ENCODE measurements around the gene MTFR1L.

DNA sequence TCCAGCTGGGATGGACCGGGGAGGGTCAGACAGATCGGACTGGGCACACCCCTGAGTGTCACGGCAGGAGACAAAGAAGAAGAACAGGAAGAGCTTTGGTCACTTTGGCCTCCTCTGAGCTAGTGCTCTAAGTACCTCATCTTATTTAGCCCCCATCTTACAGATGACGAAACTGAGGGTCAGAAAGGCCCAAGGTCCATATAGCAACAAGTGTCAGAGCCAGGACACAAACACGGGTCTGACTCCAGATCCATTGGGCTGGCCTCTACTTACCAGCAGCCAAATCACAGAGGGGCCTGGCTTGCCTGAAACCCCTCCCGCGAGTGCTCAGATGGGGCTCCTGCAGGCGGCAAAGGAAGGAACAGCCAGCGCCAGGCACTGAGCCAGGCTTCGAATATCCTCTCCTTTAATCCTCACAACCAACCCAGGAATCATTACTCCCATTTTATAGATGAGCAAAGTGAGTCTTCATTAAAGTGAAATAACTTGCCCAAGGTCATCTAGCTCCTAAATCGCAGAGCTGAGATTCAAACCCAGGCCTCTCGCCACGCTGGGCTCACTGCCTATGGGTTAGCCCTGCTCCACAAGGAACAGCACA, 45.4 kb upstream of the MTFR1L start:
- TF ChIP-seq POLR2A (IDR thresholded peaks at IDR 0.05), result no peak
- TF ChIP-seq, protein P1, sequence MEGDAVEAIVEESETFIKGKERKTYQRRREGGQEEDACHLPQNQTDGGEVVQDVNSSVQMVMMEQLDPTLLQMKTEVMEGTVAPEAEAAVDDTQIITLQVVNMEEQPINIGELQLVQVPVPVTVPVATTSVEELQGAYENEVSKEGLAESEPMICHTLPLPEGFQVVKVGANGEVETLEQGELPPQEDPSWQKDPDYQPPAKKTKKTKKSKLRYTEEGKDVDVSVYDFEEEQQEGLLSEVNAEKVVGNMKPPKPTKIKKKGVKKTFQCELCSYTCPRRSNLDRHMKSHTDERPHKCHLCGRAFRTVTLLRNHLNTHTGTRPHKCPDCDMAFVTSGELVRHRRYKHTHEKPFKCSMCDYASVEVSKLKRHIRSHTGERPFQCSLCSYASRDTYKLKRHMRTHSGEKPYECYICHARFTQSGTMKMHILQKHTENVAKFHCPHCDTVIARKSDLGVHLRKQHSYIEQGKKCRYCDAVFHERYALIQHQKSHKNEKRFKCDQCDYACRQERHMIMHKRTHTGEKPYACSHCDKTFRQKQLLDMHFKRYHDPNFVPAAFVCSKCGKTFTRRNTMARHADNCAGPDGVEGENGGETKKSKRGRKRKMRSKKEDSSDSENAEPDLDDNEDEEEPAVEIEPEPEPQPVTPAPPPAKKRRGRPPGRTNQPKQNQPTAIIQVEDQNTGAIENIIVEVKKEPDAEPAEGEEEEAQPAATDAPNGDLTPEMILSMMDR (IDR thresholded peaks at IDR 0.05), result no peak

All from transverse colon (tissue), 3 donors.